Transverse colon (tissue), 4 donors: ENCODE results near the gene GALR2. TPM values are rescaled to one million over a fixed set of nuclear protein-coding genes. Genes with fewer than 3 reads are reported as not detected.

Experiments
- DNase-seq: peaks from one replicate; pipeline ENCODE4 v3.0.0-alpha.2; 2019
- H3K27ac ChIP-seq, 4 donors: fragments of 200-600 bp; sonication (generic); 2 replicates each; pipeline ENCODE4 v1.5.1; 2016 to 2018; ENCODE audit warnings: inconsistent platforms in 4 of 4
- H3K27me3 ChIP-seq: fragments of 200-600 bp; sonication (generic); 2 replicates; pipeline ENCODE4 v1.5.1; 2017; ENCODE audit warnings: inconsistent platforms
- H3K36me3 ChIP-seq, 4 donors: fragments of 200-600 bp; sonication (generic); 2 replicates each; pipeline ENCODE4 v1.5.1; 2017 to 2019; ENCODE audit warnings: inconsistent platforms in 4 of 4
- H3K4me1 ChIP-seq, 4 donors: fragments of 200-600 bp; sonication (generic); 2 replicates each; pipeline ENCODE4 v1.5.1; 2017 to 2020; ENCODE audit warnings: inconsistent platforms in 4 of 4
- H3K4me3 ChIP-seq, 4 donors: fragments of 200-600 bp; sonication (generic); 1 replicate in 1 of 4; 2 replicates in 3 of 4; pipeline versions ENCODE4 v1.5.1 to v1.6.1; 2017 to 2019; ENCODE audit warnings: inconsistent platforms in 4 of 4
- H3K9me3 ChIP-seq, 2 donors: fragments of 200-600 bp; sonication (generic); 2 replicates each; pipeline ENCODE4 v1.5.1; 2017 to 2019; ENCODE audit warnings: inconsistent platforms in 2 of 2
- EP300 ChIP-seq: sonication (generic); formaldehyde crosslinking; IDR thresholded peaks from one replicate; pipeline ENCODE4 v1.6.1; 2017; ENCODE audit warnings: antibody characterized with exemption, low read depth
- POLR2A ChIP-seq: fragments of 450-650 bp; IDR thresholded peaks from one replicate; pipeline ENCODE4 v1.6.1; 2016; ENCODE audit warnings: antibody characterized with exemption, mild to moderate bottlenecking, moderate library complexity
- POLR2AphosphoS5 ChIP-seq, 3 donors: sonication (generic); formaldehyde crosslinking; IDR thresholded peaks; one replicate each; pipeline ENCODE4 v1.6.1; 2016; ENCODE audit warnings: antibody characterized with exemption in 3 of 3
- WGBS, 2 donors: methylation state at CpG; one replicate each; pipeline ENCODE4 v1.1.5; 2018; ENCODE audit warnings: low coverage in 1 of 2; 5-methylcytosine and 5-hydroxymethylcytosine counted together
- in situ Hi-C, 4 donors: fragments of 200-750 bp; cut with MboI; loops; one replicate each; pipeline versions ENCODE4 v1.15.0 to v1.15.1; 2017; ENCODE audit warnings: low sequenced_read_pairs in 3 of 4, low pct_ligation_motif_present in 1 of 4, low pct_unique_long_range_greater_than_20kb in 1 of 4
- intact Hi-C: fragments of 100-400 bp; cut with DNase I; formaldehyde crosslinking; loops from one replicate; pipeline ENCODE4 v1.15.1; 2023; ENCODE audit warnings: low total_unique reads
- total RNA-seq, 4 donors: library from RNA; depleted of rRNA; stranded (reverse); fragments of >200 nt; gene quantifications; one replicate each; pipeline ENCODE4 v1.1.0, GENCODE V29; 2016
- TF ChIP-seq, protein P1 (sequence below), 5 experiments: fragments of 200-600 bp in 3 of 5; fragments of 450-650 bp in 2 of 5; sonication (generic) in 3 of 5; IDR thresholded peaks; 1 replicate in 2 of 5; 2 replicates in 3 of 5; pipeline ENCODE4 v1.5.1; 2016 to 2017; ENCODE audit warnings: antibody characterized with exemption in 5 of 5, inconsistent platforms in 3 of 5, mild to moderate bottlenecking in 2 of 5, moderate library complexity in 1 of 5

The GALR2 gene
- total RNA-seq, 4 donors from 2014 or later = 1.9 to 10.0 (median 3.2) TPM; not detected in 1

DNA sequence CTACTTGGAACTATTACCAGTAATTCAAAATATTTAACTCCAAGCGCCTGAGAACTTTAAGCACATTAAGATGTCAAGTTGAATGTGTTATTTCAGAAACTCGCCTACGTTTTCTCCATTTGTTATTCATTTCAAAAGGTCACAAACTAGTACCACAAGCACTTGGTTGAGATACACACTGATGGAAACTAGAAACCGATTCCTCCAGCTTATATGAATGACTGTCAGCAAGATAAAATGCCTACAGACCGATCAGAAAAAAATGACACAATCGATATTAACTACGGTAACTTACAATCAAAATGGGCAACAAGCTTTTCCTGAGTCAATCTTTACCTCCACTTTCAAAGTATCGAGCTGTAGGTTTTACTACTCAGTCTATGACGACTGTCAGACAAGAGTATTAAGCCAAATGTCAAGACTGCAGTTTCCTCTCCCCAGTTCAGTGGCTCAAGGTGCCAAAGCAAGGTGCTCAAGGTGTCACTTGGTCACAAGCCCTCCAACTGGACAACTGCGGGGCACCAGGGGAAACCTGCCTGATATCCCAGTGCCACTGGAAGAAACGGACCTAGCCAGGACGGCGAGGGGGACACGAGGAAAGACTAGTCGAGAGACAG, 2.9 kb upstream of the GALR2 start:
- WGBS, 2 donors = 4 to 5% methylated on average over 8 to 15 of the region's 15 CpGs
- DNase-seq = no peak
- H3K9me3 ChIP-seq = no peaks in the 10 kb centered on the region
- intact Hi-C loops (loop anchor here (10.0 kb wide), 1 partner anchor 57 kb away; no protein-coding TSS in a partner anchor), in situ Hi-C loops (no loop called here)
- peaks cover 0 to 12% (median 4%) of the 10 kb centered on the region in 4 donors for H3K36me3 ChIP-seq
- peaks cover 33% of the 10 kb centered on the region for H3K27me3 ChIP-seq
- H3K4me3 ChIP-seq = peak overlapping the region; percentile 74 to 88 (median 78)
- peaks cover 32 to 56% (median 39%) of the 10 kb centered on the region in 4 donors for H3K4me1 ChIP-seq
- peak overlapping the region; percentile 75 to 85 (median 82) for H3K27ac ChIP-seq
- TF ChIP-seq POLR2A (no peak), EP300 (no peak), POLR2AphosphoS5 (IDR thresholded peaks at IDR 0.05) (no peak)
- TF ChIP-seq, protein P1, sequence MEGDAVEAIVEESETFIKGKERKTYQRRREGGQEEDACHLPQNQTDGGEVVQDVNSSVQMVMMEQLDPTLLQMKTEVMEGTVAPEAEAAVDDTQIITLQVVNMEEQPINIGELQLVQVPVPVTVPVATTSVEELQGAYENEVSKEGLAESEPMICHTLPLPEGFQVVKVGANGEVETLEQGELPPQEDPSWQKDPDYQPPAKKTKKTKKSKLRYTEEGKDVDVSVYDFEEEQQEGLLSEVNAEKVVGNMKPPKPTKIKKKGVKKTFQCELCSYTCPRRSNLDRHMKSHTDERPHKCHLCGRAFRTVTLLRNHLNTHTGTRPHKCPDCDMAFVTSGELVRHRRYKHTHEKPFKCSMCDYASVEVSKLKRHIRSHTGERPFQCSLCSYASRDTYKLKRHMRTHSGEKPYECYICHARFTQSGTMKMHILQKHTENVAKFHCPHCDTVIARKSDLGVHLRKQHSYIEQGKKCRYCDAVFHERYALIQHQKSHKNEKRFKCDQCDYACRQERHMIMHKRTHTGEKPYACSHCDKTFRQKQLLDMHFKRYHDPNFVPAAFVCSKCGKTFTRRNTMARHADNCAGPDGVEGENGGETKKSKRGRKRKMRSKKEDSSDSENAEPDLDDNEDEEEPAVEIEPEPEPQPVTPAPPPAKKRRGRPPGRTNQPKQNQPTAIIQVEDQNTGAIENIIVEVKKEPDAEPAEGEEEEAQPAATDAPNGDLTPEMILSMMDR (IDR thresholded peaks at IDR 0.05) = no peak

DNA sequence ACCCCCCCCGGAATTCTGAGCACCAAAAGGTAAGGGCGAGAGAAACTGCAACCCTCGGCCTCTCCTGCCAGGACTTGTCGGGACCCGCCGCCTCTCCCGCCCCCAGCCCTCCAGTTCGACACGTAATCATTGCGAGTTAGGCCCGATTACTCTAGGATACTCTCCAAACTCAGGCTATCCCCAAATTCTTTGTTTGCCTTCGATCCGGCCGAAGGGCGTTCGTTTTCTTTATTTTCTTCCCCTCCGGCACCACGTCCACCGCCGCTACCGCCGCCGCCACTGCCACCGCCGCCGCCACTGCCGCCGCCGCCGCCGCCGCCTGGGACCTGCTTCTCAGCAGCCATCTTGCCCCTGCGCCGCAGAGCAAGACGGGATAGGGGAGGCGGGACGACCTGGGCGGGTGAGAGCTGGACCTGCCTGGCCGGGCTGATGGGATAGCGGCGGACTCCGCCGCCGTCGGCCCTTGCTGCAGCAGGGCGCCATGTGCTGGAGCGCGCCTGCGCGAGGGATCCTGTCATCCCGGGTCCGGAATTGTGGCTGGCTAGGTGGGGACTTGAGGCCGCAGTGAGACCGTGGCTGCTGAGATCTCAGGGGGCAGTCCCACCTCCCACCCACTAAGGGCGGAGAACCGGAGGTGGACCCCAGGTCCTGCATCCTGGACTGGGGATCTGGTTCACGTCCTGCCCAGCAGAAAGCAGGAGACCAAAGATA, 2.3 kb upstream of the GALR2 start, which contains the start of gene SRP68:
Gene SRP68 (minus strand): TSS at position 370 of the 711 bp plus-strand sequence. CDS start 26 bp downstream, at position 344.
- peaks cover 39% of the 10 kb centered on the region for H3K27me3 ChIP-seq
- intact Hi-C loops (loop anchor here (10.0 kb wide), 1 partner anchor 58 kb away; no protein-coding TSS in a partner anchor), in situ Hi-C loops (no loop called here)
- H3K36me3 ChIP-seq = peaks cover 0 to 7% (median under 1%) of the 10 kb centered on the region in 4 donors
- no peaks in the 10 kb centered on the region for H3K9me3 ChIP-seq
- H3K4me3 ChIP-seq = peak within 1 kb of the TSS; percentile 74 to 88 (median 78)
- H3K27ac ChIP-seq = peak within 1 kb of the TSS; percentile 75 to 85 (median 82)
- DNase-seq = peak; percentile 93
- WGBS, 2 donors = 1 to 7% methylated on average over 3 to 54 of the region's 57 CpGs
- peaks cover 32 to 62% (median 45%) of the 10 kb centered on the region in 4 donors for H3K4me1 ChIP-seq
- TF ChIP-seq POLR2A (peak; percentile 77), EP300 (no peak), POLR2AphosphoS5 (IDR thresholded peaks at IDR 0.05) (peak; percentile 65 to 86 (median 80))
- TF ChIP-seq, protein P1 (IDR thresholded peaks at IDR 0.05) = no peak

DNA sequence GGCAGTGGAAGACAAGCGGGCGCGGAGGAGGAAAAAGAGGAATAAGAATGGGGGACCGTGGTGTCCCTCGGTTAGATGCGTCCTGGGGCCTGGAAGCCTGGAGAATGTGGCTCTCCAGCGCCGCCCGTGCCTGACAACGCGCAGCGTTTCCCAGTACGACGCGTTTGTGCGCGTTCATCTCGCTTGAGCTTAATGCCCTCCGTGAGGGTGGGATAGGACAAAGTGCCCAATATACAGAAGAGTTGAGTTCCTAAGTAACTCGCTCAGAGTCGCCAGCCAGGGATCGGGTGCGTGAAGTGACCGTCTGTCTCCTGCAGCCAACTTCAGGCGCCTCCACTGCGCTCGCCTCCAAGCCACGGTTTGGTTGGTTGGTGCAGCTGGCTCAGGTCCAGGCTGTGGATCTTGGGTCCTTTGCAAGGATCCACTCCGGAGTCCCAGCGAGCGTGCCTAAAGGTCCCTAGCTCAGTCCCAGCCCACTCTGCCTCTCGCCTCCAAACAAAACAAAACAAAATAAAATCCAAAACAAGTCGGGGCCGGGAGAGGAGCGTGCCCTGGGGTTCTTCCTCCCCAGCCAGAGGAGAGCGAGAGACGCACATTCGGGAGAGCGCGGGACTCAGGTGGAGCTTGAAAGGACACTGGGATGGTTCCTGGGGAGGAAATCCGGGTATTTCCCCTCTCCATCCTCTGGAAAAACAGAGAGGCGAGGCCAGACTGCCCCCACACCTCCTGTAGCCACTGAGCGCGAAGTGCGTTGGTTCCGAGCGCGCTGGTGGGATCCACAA, 974 bp downstream of the GALR2 start:
- H3K4me3 ChIP-seq = peak overlapping the region in 2 of 4 donors; percentile 13 to 27
- no peak for DNase-seq

More for the DNA sequence above, 974 bp downstream of the GALR2 start:
- H3K36me3 ChIP-seq = no peaks in the 10 kb centered on the region
- intact Hi-C loops (loop anchor here (10.0 kb wide), 1 partner anchor 61 kb away; no protein-coding TSS in a partner anchor), in situ Hi-C loops (no loop called here)
- no peaks in the 10 kb centered on the region for H3K9me3 ChIP-seq
- peaks cover 29 to 49% (median 42%) of the 10 kb centered on the region in 4 donors for H3K4me1 ChIP-seq
- TF ChIP-seq POLR2A (no peak), POLR2AphosphoS5 (IDR thresholded peaks at IDR 0.05) (no peak), EP300 (no peak)
- TF ChIP-seq, protein P1 (IDR thresholded peaks at IDR 0.05) = peak in 3 of 5 experiments; percentile 12 to 18 (median 14)
- 0 to 8% methylated on average over 3 to 48 of the region's 48 CpGs for WGBS, 2 donors
- peak overlapping the region in 1 of 4 donors; percentile 58 for H3K27ac ChIP-seq
- H3K27me3 ChIP-seq = peaks cover 72% of the 10 kb centered on the region
